Astrocyte (in vitro differentiated cells and primary cell): ENCODE results near the gene CGN. TPM values are rescaled to one million over a fixed set of nuclear protein-coding genes. Genes with fewer than 3 reads are reported as not detected.
A peak's percentile ranks its signal among the peaks of the same experiment; 100 is the strongest.

Experiments
- DNase-seq: peaks from one replicate; pipeline ENCODE4 v3.0.0-alpha.2; 2010; ENCODE audit warnings: low read depth
- FAIRE-seq: peaks from 2 replicates; lab custom pipeline; 2011; peaks lifted over from hg19 to GRCh38; lab: Jason Lieb, UNC
- H2AFZ ChIP-seq: 2 replicates; pipeline ENCODE4 v1.6.0; 2012; ENCODE audit warnings: low read depth, low read length, inconsistent platforms
- H3K27ac ChIP-seq: 2 replicates; pipeline ENCODE4 v1.5.1; 2011; ENCODE audit warnings: low read depth, low read length, inconsistent platforms
- H3K27me3 ChIP-seq: 2 replicates; pipeline ENCODE4 v1.6.0; 2011; ENCODE audit warnings: low read length, inconsistent platforms; ENCODE audit not compliant: insufficient read depth
- H3K36me3 ChIP-seq: 2 replicates; pipeline ENCODE4 v1.5.1; 2011; ENCODE audit warnings: low read length, inconsistent platforms; ENCODE audit not compliant: insufficient read depth
- H3K4me1 ChIP-seq: 2 replicates; pipeline ENCODE4 v1.5.1; 2011; ENCODE audit warnings: low read length, inconsistent platforms; ENCODE audit not compliant: insufficient read depth
- H3K4me2 ChIP-seq: 2 replicates; pipeline ENCODE4 v1.6.0; 2012; ENCODE audit warnings: low read length, inconsistent platforms
- H3K4me3 ChIP-seq: 2 replicates; pipeline ENCODE4 v1.5.1; 2011; ENCODE audit warnings: low read depth, mild to moderate bottlenecking, low read length, inconsistent platforms; ENCODE audit not compliant: insufficient read depth
- H3K79me2 ChIP-seq: 2 replicates; pipeline ENCODE4 v1.6.0; 2012; ENCODE audit warnings: mild to moderate bottlenecking, low read length, inconsistent platforms; ENCODE audit not compliant: insufficient read depth
- H3K9ac ChIP-seq: 2 replicates; pipeline ENCODE4 v1.6.0; 2012; ENCODE audit warnings: mild to moderate bottlenecking, low read length, inconsistent platforms
- H3K9me3 ChIP-seq: 2 replicates; pipeline ENCODE4 v1.5.1; 2012; ENCODE audit warnings: low read depth, mild to moderate bottlenecking, low read length, inconsistent platforms; ENCODE audit not compliant: insufficient read depth
- H4K20me1 ChIP-seq: 2 replicates; pipeline ENCODE4 v1.6.0; 2012; ENCODE audit warnings: low read length, inconsistent platforms; ENCODE audit not compliant: insufficient read depth
- H3K27ac Mint-ChIP-seq: one replicate; pipeline ENCODE4 v1.8.0; 2021; ENCODE audit warnings: mild to moderate bottlenecking, mixed read lengths; ENCODE audit not compliant: unreplicated experiment
- H3K27me3 Mint-ChIP-seq: one replicate; pipeline ENCODE4 v1.8.0; 2021; ENCODE audit warnings: low read depth, mixed read lengths; ENCODE audit not compliant: unreplicated experiment
- H3K36me3 Mint-ChIP-seq: one replicate; pipeline ENCODE4 v1.8.0; 2021; ENCODE audit warnings: low read depth, mixed read lengths; ENCODE audit not compliant: unreplicated experiment
- H3K4me1 Mint-ChIP-seq: one replicate; pipeline ENCODE4 v1.8.0; 2021; ENCODE audit warnings: low read depth, mixed read lengths; ENCODE audit not compliant: unreplicated experiment
- H3K4me3 Mint-ChIP-seq: one replicate; pipeline ENCODE4 v1.8.0; 2021; ENCODE audit warnings: mild to moderate bottlenecking, moderate library complexity, mixed read lengths; ENCODE audit not compliant: unreplicated experiment
- H3K9me3 Mint-ChIP-seq: one replicate; pipeline ENCODE4 v1.8.0; 2021; ENCODE audit warnings: mild to moderate bottlenecking, mixed read lengths; ENCODE audit not compliant: unreplicated experiment
- EZH2 ChIP-seq: IDR thresholded peaks from 2 replicates; pipeline ENCODE4 v1.6.1; 2012; ENCODE audit warnings: mild to moderate bottlenecking, low read length, inconsistent platforms; ENCODE audit not compliant: insufficient read depth
- total RNA-seq: library from RNA; stranded (reverse); gene quantifications from 2 replicates; pipeline ENCODE4 v1.2.1, GENCODE V29; 2021
- TF ChIP-seq, protein P1 (sequence below): IDR thresholded peaks from 2 replicates; pipeline ENCODE4 v1.5.1; 2011; ENCODE audit warnings: low read depth, mild to moderate bottlenecking, inconsistent platforms, low read length, moderate library complexity; ENCODE audit not compliant: insufficient read depth

CGN gene
- total RNA-seq, 1 donor from 2014 or later = 8.9 TPM

DNA sequence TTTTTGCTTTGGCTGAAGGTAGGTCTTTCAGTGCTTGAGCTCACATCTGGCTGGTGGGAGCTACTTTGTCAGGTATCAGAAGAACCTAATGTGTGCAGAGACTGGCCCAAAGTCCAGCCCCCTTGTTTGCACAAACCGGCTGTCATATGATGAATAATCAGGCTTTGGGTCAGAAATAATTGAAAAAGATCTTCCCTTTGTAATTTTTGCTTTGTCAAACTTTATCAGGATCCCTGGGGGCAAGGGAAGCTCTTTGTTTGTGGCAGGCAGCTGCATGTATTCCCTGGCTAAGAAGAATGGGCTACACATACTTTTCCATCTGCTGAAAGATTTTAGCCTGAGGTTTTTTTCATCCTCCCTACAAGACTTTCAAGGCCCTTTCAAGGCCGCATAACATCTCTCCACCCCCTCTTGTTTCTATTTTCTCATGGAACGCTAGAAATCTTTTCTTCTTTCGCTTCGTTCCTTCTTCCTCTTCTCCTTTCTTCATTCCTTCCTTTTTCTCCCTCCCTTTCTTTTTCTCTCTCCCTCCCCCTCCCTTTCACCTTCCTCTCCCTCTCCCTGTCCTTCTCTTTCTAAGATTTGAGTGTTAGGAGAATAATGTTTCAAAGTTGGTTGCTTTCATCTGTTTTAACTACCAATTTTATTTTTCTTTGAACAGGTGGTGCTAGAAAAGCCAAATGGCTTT is 54.5 kb downstream of the CGN start:
- Histone ChIP-seq H3K4me3 (no peak overlapping the region), H4K20me1 (peaks cover 22% of the 10 kb centered on the region), H3K79me2 (peaks cover 19% of the 10 kb centered on the region), H3K4me2 (no peak overlapping the region), H3K27ac (no peak overlapping the region), H3K9me3 (no peaks in the 10 kb centered on the region), H3K27me3 (no peaks in the 10 kb centered on the region), H3K36me3 (peaks cover 27% of the 10 kb centered on the region), H2AFZ (no peak overlapping the region), H3K9ac (no peak overlapping the region), H3K4me1 (no peaks in the 10 kb centered on the region)
- TF ChIP-seq, protein P1, sequence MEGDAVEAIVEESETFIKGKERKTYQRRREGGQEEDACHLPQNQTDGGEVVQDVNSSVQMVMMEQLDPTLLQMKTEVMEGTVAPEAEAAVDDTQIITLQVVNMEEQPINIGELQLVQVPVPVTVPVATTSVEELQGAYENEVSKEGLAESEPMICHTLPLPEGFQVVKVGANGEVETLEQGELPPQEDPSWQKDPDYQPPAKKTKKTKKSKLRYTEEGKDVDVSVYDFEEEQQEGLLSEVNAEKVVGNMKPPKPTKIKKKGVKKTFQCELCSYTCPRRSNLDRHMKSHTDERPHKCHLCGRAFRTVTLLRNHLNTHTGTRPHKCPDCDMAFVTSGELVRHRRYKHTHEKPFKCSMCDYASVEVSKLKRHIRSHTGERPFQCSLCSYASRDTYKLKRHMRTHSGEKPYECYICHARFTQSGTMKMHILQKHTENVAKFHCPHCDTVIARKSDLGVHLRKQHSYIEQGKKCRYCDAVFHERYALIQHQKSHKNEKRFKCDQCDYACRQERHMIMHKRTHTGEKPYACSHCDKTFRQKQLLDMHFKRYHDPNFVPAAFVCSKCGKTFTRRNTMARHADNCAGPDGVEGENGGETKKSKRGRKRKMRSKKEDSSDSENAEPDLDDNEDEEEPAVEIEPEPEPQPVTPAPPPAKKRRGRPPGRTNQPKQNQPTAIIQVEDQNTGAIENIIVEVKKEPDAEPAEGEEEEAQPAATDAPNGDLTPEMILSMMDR = no peak
- no peak for TF ChIP-seq EZH2
- peaks cover 5% of the 10 kb centered on the region for H3K4me1 Mint-ChIP-seq
- peak overlapping the region; percentile 26 for H3K27ac Mint-ChIP-seq
- no peaks in the 10 kb centered on the region for H3K9me3 Mint-ChIP-seq
- H3K27me3 Mint-ChIP-seq = no peaks in the 10 kb centered on the region
- H3K36me3 Mint-ChIP-seq = peaks cover 32% of the 10 kb centered on the region
- no peak for FAIRE-seq
- no peak overlapping the region for H3K4me3 Mint-ChIP-seq
- no peak for DNase-seq

DNA sequence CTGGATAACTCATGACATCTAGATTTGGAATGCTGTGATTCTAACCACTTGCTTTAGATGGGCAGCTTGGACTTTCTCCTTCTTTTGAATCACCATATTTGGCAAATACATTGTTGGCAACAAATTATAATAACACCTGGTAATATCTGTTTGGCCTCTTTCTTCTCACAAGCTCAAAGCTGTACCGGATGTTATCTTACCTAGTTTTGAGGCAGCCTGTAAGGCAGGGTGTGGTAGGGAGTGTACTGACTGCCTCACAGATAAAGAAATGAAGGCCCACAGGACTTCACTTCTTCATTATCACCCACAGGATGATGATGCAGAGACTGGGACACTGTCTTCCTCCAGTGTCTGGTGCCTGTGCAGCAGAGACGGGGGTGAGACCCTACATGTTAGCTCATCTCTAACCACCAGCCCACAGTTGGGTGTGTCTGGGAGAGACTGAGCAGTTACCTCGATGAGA is 57.5 kb downstream of the CGN start:
- H3K27ac Mint-ChIP-seq = no peak overlapping the region
- no peaks in the 10 kb centered on the region for H3K27me3 Mint-ChIP-seq
- DNase-seq = no peak

More for the DNA sequence above, 57.5 kb downstream of the CGN start:
- peaks cover 5% of the 10 kb centered on the region for H4K20me1 ChIP-seq
- H3K4me3 ChIP-seq = no peak overlapping the region
- peaks cover 37% of the 10 kb centered on the region for H3K36me3 Mint-ChIP-seq
- H2AFZ ChIP-seq = no peak overlapping the region
- H3K4me3 Mint-ChIP-seq = no peak overlapping the region
- H3K36me3 ChIP-seq = peaks cover 26% of the 10 kb centered on the region
- no peaks in the 10 kb centered on the region for H3K27me3 ChIP-seq
- no peaks in the 10 kb centered on the region for H3K4me1 ChIP-seq
- H3K9me3 ChIP-seq = no peaks in the 10 kb centered on the region
- H3K79me2 ChIP-seq = peaks cover 7% of the 10 kb centered on the region
- H3K9me3 Mint-ChIP-seq = no peaks in the 10 kb centered on the region
- FAIRE-seq = no peak
- H3K9ac ChIP-seq = no peak overlapping the region
- TF ChIP-seq, protein P1 = no peak
- TF ChIP-seq EZH2 = no peak
- no peak overlapping the region for H3K4me2 ChIP-seq
- H3K27ac ChIP-seq = no peak overlapping the region
- peaks cover 5% of the 10 kb centered on the region for H3K4me1 Mint-ChIP-seq
